GM12874 (cell line): ENCODE data around the gene AKT1S1.

Experiments
- TF ChIP-seq, protein P1 (sequence below): IDR thresholded peaks from 2 replicates; pipeline ENCODE4 v1.5.1; 2011; ENCODE audit warnings: low read depth, mild to moderate bottlenecking, control low read depth, low read length, moderate library complexity; ENCODE audit not compliant: insufficient read depth

Gene AKT1S1

DNA sequence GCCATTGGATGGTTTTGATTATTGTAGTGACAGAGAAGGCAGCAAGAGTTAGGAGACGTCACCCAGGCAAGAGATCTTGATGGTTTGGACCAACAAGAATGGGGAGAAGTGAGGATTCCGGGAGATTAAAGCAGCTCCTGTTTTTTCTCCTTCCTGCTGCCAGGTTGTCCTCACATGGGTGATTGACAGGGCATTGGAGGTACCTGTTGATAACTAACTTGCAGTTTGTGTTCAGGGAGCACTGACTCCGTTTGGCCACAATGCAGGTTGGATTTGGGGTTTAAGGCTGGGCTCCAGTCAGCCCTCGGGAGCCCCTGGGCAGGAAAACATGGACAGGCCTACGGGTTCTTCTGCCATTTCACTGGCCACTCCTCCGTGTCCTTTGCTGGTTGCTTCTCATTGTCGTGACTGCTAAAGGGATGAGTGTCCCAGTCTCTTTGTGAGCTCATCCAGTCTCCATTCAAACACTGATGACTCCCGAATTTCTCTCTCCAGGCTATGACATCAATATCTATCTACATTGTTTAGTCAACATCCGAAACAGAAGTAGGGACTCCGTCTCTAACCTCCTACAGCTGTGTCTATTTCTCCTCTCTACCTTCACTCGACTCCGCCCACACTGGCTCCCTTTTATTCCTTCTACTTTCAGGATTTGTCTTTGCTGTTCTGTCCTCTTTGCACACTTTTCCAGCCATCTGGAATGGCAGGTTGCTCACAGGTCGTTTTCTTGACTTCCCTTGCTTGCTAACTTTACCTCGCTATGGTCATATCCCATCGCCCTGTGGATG, 27.5 kb downstream of the AKT1S1 start:
- TF ChIP-seq, protein P1, sequence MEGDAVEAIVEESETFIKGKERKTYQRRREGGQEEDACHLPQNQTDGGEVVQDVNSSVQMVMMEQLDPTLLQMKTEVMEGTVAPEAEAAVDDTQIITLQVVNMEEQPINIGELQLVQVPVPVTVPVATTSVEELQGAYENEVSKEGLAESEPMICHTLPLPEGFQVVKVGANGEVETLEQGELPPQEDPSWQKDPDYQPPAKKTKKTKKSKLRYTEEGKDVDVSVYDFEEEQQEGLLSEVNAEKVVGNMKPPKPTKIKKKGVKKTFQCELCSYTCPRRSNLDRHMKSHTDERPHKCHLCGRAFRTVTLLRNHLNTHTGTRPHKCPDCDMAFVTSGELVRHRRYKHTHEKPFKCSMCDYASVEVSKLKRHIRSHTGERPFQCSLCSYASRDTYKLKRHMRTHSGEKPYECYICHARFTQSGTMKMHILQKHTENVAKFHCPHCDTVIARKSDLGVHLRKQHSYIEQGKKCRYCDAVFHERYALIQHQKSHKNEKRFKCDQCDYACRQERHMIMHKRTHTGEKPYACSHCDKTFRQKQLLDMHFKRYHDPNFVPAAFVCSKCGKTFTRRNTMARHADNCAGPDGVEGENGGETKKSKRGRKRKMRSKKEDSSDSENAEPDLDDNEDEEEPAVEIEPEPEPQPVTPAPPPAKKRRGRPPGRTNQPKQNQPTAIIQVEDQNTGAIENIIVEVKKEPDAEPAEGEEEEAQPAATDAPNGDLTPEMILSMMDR, result no peak

DNA sequence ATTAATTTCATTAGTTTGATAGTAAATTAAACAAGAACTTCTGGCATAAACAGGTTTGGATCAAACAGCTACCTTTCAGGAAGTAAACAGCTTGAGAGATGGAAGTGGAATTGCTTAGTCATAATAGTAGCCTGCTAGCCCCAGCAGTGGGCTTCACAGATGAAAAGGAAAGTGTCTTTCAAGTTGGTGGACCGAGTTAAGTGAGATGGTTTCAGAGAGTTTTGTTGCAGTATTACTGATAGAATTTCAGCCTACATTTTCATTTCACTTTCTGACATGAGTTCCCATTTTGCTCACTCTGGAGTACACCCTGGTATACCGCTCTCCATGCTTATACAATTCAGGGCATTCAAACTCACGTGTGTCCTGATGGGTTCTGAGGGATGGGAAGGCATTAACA, 28.2 kb downstream of the AKT1S1 start:
- TF ChIP-seq, protein P1, result no peak

DNA sequence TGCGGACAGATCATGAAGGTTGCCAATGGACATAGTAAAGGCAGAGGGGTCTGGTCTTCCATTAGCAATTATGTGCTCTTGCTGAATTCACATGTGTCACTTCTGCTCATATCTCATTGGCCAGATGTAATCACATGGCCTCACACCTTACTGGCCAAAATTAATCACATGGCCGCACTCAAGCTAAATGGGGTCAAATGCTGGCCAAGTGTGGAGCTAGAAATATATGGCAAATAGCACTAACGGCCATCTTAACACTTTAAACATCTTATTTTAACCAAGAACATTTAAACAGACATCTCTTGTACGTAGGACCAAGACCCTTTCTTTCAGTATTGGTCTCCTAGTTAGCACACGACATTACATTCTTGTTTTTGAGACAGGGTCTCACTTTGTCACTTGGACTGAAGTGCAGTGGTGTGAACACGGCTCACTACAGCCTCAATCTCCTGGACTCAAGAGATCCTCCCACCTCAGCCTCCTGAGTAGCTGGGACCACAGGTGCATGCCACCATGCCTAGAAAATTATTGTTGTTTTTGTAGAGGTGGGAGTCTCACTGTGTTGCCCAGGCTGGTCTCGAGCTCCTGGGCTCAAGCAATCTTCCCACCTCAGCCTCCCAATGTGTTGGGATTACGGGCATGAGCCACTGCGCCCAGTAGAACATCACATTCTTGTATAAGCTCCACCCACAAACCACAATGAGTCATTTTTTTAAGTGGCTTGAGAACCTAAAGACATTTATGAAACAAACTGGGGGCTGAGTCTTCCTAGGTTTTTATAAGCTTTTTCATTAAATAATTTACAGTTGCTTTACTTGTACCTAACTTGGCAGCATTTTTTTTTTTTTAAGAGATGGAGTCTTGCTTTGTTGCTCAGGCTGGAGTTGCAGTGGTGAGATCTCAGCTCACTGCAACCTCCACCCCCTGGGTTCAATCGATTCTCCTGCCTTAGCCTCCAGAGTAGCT, 29.1 kb downstream of the AKT1S1 start:
- TF ChIP-seq, protein P1, result no peak

DNA sequence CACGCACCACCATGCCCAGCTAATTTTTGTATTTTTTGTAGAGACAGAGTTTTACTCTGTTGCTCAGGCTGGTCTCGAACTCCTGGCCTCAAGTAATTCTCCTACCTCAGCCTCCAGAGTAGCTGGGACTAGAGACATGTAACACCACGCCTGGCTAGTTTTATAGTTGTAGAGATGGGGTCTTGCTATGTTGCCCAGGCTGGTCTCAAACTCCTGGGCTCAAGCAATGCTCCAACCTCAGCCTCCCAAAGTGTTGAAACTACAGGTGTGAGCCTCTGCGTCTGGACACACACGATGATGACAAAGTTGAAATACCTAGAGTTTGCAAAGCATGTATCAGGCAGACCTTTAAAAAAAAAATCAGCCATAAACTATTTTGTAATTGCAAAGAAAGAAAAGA, 30.7 kb downstream of the AKT1S1 start:
- TF ChIP-seq, protein P1, result no peak

GRCh38 chr19:49845414-49845813, 31.7 kb downstream of the AKT1S1 start:
- TF ChIP-seq, protein P1, result no peak

DNA sequence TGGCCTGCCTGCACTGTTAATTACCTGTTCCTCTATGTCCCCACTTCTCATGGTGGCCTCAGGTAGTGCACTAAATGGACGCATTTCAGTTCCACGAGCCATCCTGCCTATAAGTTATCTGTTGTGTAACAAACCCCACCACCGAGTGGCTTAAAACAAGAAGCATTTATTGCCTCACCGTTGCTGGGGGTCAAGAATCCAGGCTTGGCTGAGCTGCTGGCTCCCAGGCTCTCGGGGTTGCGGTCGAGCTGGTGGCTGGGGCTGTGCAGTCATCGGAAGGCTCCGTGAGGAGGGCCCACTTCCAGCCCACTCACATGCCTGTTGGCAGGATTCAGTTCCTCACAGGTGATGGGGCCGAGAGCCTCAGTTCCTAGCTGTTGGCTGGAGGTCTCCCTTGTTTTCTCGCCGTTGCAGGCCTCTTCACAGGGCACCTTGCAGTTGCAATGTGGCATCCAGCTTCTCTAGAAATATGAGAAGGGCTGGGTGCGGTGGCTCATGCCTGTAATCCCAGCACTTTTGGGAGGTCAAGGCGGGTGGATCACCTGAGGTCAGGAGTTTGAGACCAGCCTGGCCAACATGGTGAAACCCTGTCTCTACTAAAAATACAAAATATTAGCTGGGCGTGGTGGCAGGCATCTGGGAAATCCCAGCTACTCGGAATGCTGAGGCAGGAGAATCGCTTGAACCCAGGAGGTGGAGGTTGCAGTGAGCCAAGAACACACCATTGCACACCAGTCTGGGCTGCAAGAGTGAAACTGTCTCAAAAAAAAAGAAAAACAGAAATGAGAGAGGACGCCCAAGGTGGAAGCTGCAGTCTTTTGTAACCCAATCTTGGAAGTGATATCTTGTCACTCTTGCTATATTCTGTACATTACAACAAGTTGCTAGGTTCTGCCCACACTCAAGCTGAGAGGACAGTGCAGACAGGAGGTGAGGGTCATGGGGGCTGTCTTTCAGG, 32.7 kb downstream of the AKT1S1 start:
- TF ChIP-seq, protein P1, result no peak
